Activated T-helper 1 cell treated with anti-CD3 and anti-CD28 coated beads, Interleukin-12 subunit alpha, Interleukin-12 subunit beta, Interleukin-2, Interleukin-4 antibody, amounts not matched to agents 30 ng/mL and 10 ng/mL and 1 ng/mL, durations not matched to agents 14 hours and 24 hours and 36 hours (primary cell): ENCODE data around the gene LRMDA. TPM values are rescaled to one million over a fixed set of nuclear protein-coding genes. Genes with fewer than 3 reads are reported as not detected.

ENCODE experiments used
- DNase-seq: peaks from one replicate; pipeline ENCODE4 v3.0.0; 2021; ENCODE audit warnings: low spot score
- H3K27ac Mint-ChIP-seq: one replicate; pipeline ENCODE4 v1.8.0; 2021; ENCODE audit warnings: mild to moderate bottlenecking, mixed read lengths
- H3K27me3 Mint-ChIP-seq: one replicate; pipeline ENCODE4 v1.8.0; 2022; ENCODE audit warnings: mild to moderate bottlenecking, moderate library complexity, mixed read lengths; ENCODE audit not compliant: insufficient read depth
- H3K36me3 Mint-ChIP-seq: one replicate; pipeline ENCODE4 v1.8.0; 2021; ENCODE audit warnings: low read depth, mixed read lengths
- H3K4me1 Mint-ChIP-seq: one replicate; pipeline ENCODE4 v1.8.0; 2021; ENCODE audit warnings: low read depth, mixed read lengths
- H3K4me3 Mint-ChIP-seq: one replicate; pipeline ENCODE4 v1.8.0; 2021; ENCODE audit warnings: mild to moderate bottlenecking, moderate library complexity, mixed read lengths
- H3K9me3 Mint-ChIP-seq: one replicate; pipeline ENCODE4 v1.8.0; 2021; ENCODE audit warnings: mixed read lengths
- intact Hi-C: fragments of 100-400 bp; cut with micrococcal nuclease; formaldehyde crosslinking; loops from one replicate; pipeline ENCODE4 v1.15.1; 2024
- total RNA-seq: library from RNA; stranded (reverse); gene quantifications from 2 replicates; pipeline ENCODE4 v1.2.3, GENCODE V29; 2022

The LRMDA gene
- total RNA-seq, 1 donor from 2014 or later, result not detected

GRCh38 chr10:76122056-76122455 lies 690.6 kb downstream of the LRMDA start:
- Mint-ChIP-seq H3K4me3 (no peak overlapping the region), H3K27ac (no peak overlapping the region), H3K4me1 (no peaks in the 10 kb centered on the region), H3K27me3 (no peaks in the 10 kb centered on the region), H3K36me3 (no peaks in the 10 kb centered on the region), H3K9me3 (no peaks in the 10 kb centered on the region)
- intact Hi-C loops, result no loop called here
- DNase-seq, result no peak

- H3K4me3 Mint-ChIP-seq, result no peak overlapping the region
- no peaks in the 10 kb centered on the region for H3K36me3 Mint-ChIP-seq
- H3K27ac Mint-ChIP-seq, result no peak overlapping the region
- intact Hi-C loops, result no loop called here
- no peaks in the 10 kb centered on the region for H3K27me3 Mint-ChIP-seq
- no peak for DNase-seq
- H3K4me1 Mint-ChIP-seq, result no peaks in the 10 kb centered on the region
- no peaks in the 10 kb centered on the region for H3K9me3 Mint-ChIP-seq
These were observed 692.9 kb downstream of the LRMDA start for GRCh38 chr10:76124280-76124679.

- intact Hi-C loops, result no loop called here
These were observed 694.5 kb downstream of the LRMDA start for GRCh38 chr10:76125900-76126299.

GRCh38 chr10:76126607-76127527 lies 695.4 kb downstream of the LRMDA start:
- DNase-seq, result no peak
- Mint-ChIP-seq H3K27ac (no peak overlapping the region), H3K4me3 (no peak overlapping the region), H3K27me3 (no peaks in the 10 kb centered on the region), H3K9me3 (no peaks in the 10 kb centered on the region), H3K4me1 (no peaks in the 10 kb centered on the region), H3K36me3 (no peaks in the 10 kb centered on the region)
- intact Hi-C loops, result no loop called here

More at GRCh38 chr10:76125900-76126299, 694.5 kb downstream of the LRMDA start:
- Mint-ChIP-seq H3K36me3 (no peaks in the 10 kb centered on the region), H3K27me3 (no peaks in the 10 kb centered on the region), H3K4me3 (no peak overlapping the region), H3K27ac (no peak overlapping the region), H3K4me1 (no peaks in the 10 kb centered on the region), H3K9me3 (no peaks in the 10 kb centered on the region)
- no peak for DNase-seq

- H3K36me3 Mint-ChIP-seq, result no peaks in the 10 kb centered on the region
- H3K9me3 Mint-ChIP-seq, result no peaks in the 10 kb centered on the region
- H3K27ac Mint-ChIP-seq, result no peak overlapping the region
- H3K4me3 Mint-ChIP-seq, result no peak overlapping the region
- DNase-seq, result no peak
- intact Hi-C loops, result no loop called here
- H3K4me1 Mint-ChIP-seq, result no peaks in the 10 kb centered on the region
- H3K27me3 Mint-ChIP-seq, result no peaks in the 10 kb centered on the region
These were observed 696.7 kb downstream of the LRMDA start for GRCh38 chr10:76127984-76128589.

- H3K4me1 Mint-ChIP-seq, result no peaks in the 10 kb centered on the region
- DNase-seq, result no peak
These were observed 697.8 kb downstream of the LRMDA start for GRCh38 chr10:76129213-76129612.

GRCh38 chr10:76130892-76131291 lies 699.5 kb downstream of the LRMDA start:
- intact Hi-C loops, result no loop called here
- Mint-ChIP-seq H3K4me1 (no peaks in the 10 kb centered on the region), H3K27ac (no peak overlapping the region), H3K4me3 (no peak overlapping the region), H3K36me3 (no peaks in the 10 kb centered on the region), H3K27me3 (no peaks in the 10 kb centered on the region), H3K9me3 (no peaks in the 10 kb centered on the region)
- DNase-seq, result no peak

More at GRCh38 chr10:76129213-76129612, 697.8 kb downstream of the LRMDA start:
- Mint-ChIP-seq H3K9me3 (no peaks in the 10 kb centered on the region), H3K36me3 (no peaks in the 10 kb centered on the region), H3K27me3 (no peaks in the 10 kb centered on the region), H3K4me3 (no peak overlapping the region), H3K27ac (no peak overlapping the region)
- intact Hi-C loops, result no loop called here

- Mint-ChIP-seq H3K9me3 (no peaks in the 10 kb centered on the region), H3K27me3 (no peaks in the 10 kb centered on the region), H3K36me3 (no peaks in the 10 kb centered on the region), H3K27ac (no peak overlapping the region), H3K4me3 (no peak overlapping the region), H3K4me1 (no peaks in the 10 kb centered on the region)
- intact Hi-C loops, result no loop called here
- no peak for DNase-seq
These were observed 702.3 kb downstream of the LRMDA start for GRCh38 chr10:76133597-76134255.

GRCh38 chr10:76136961-76137360 lies 705.5 kb downstream of the LRMDA start:
- H3K4me1 Mint-ChIP-seq, result no peaks in the 10 kb centered on the region
- H3K27me3 Mint-ChIP-seq, result no peaks in the 10 kb centered on the region
- no peak for DNase-seq
- H3K36me3 Mint-ChIP-seq, result no peaks in the 10 kb centered on the region
- intact Hi-C loops, result no loop called here
- no peaks in the 10 kb centered on the region for H3K9me3 Mint-ChIP-seq
- no peak overlapping the region for H3K27ac Mint-ChIP-seq
- no peak overlapping the region for H3K4me3 Mint-ChIP-seq

GRCh38 chr10:76138286-76138685 lies 706.9 kb downstream of the LRMDA start:
- H3K4me1 Mint-ChIP-seq, result no peaks in the 10 kb centered on the region
- no peak overlapping the region for H3K4me3 Mint-ChIP-seq
- H3K9me3 Mint-ChIP-seq, result no peaks in the 10 kb centered on the region
- no peaks in the 10 kb centered on the region for H3K36me3 Mint-ChIP-seq
- DNase-seq, result no peak
- H3K27ac Mint-ChIP-seq, result no peak overlapping the region
- H3K27me3 Mint-ChIP-seq, result no peaks in the 10 kb centered on the region
- intact Hi-C loops, result no loop called here

- DNase-seq, result no peak
- Mint-ChIP-seq H3K27me3 (no peaks in the 10 kb centered on the region), H3K9me3 (no peaks in the 10 kb centered on the region), H3K36me3 (no peaks in the 10 kb centered on the region), H3K27ac (no peak overlapping the region), H3K4me1 (no peaks in the 10 kb centered on the region), H3K4me3 (no peak overlapping the region)
- intact Hi-C loops, result no loop called here
These were observed 707.5 kb downstream of the LRMDA start for GRCh38 chr10:76138906-76139305.

GRCh38 chr10:76139431-76139830 lies 708.0 kb downstream of the LRMDA start:
- intact Hi-C loops, result no loop called here
- DNase-seq, result no peak
- H3K9me3 Mint-ChIP-seq, result no peaks in the 10 kb centered on the region
- no peaks in the 10 kb centered on the region for H3K27me3 Mint-ChIP-seq
- no peak overlapping the region for H3K27ac Mint-ChIP-seq
- no peaks in the 10 kb centered on the region for H3K36me3 Mint-ChIP-seq
- no peak overlapping the region for H3K4me3 Mint-ChIP-seq
- H3K4me1 Mint-ChIP-seq, result no peaks in the 10 kb centered on the region

- Mint-ChIP-seq H3K9me3 (no peaks in the 10 kb centered on the region), H3K36me3 (no peaks in the 10 kb centered on the region), H3K4me1 (no peaks in the 10 kb centered on the region), H3K27ac (no peak overlapping the region), H3K27me3 (no peaks in the 10 kb centered on the region), H3K4me3 (no peak overlapping the region)
- DNase-seq, result no peak
- intact Hi-C loops, result no loop called here
These were observed 710.0 kb downstream of the LRMDA start for GRCh38 chr10:76141376-76141775.
